GM12873 (cell line): Measurements from ENCODE around the gene MAP1B.
A peak's percentile ranks its signal among the peaks of the same experiment; 100 is the strongest.

ENCODE experiments used
- TF ChIP-seq, protein P1 (sequence below): IDR thresholded peaks from 2 replicates; pipeline ENCODE4 v1.5.1; 2012; ENCODE audit warnings: low read depth, mild to moderate bottlenecking, moderate library complexity, low read length, control low read depth; ENCODE audit not compliant: insufficient read depth; ENCODE audit errors: missing control alignments

The MAP1B gene

DNA sequence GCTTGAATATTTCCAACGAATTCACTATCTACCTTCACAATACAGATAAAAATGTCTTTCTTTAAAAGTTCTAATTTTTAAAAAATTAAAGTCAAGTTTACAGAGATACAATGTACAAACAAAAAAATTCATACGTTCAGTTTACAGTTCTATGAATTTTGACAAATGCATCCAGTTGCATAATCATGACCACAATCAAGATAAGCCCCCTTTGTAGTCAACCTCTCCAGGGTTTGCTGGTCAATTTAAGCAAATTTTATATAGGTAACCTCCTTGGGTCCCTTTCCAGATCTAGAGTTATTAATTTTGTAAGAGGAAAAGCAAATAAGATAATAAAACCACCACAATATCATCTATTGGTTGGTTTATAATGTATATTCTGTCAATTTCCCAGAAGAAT lies 136.4 kb downstream of the MAP1B start:
- TF ChIP-seq, protein P1, sequence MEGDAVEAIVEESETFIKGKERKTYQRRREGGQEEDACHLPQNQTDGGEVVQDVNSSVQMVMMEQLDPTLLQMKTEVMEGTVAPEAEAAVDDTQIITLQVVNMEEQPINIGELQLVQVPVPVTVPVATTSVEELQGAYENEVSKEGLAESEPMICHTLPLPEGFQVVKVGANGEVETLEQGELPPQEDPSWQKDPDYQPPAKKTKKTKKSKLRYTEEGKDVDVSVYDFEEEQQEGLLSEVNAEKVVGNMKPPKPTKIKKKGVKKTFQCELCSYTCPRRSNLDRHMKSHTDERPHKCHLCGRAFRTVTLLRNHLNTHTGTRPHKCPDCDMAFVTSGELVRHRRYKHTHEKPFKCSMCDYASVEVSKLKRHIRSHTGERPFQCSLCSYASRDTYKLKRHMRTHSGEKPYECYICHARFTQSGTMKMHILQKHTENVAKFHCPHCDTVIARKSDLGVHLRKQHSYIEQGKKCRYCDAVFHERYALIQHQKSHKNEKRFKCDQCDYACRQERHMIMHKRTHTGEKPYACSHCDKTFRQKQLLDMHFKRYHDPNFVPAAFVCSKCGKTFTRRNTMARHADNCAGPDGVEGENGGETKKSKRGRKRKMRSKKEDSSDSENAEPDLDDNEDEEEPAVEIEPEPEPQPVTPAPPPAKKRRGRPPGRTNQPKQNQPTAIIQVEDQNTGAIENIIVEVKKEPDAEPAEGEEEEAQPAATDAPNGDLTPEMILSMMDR, result no peak

DNA sequence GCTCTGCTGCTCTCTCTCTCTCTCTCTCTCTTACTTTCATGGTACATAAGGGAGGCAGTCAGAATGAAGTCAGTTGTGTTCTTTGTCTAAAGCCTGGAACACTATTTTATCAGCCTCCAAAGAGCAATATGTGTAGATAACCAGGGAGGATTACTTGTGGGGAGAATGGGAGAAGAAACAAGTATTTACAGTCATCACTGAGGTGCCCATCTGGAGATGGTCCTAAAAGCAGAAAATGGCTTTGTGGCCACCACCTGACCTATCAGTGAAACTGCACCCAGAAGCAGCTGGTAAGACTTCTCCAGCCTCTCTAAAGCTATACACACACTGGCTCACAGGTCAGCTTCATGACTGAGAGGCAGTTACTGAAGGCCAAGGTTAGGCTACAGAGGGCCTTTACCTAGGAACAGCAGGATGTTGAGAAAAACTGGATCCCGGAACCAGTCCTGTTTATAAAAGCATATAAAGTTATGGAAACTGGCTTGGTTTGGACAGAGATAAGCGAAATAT lies 137.6 kb downstream of the MAP1B start:
- TF ChIP-seq, protein P1, result peak; percentile 68

DNA sequence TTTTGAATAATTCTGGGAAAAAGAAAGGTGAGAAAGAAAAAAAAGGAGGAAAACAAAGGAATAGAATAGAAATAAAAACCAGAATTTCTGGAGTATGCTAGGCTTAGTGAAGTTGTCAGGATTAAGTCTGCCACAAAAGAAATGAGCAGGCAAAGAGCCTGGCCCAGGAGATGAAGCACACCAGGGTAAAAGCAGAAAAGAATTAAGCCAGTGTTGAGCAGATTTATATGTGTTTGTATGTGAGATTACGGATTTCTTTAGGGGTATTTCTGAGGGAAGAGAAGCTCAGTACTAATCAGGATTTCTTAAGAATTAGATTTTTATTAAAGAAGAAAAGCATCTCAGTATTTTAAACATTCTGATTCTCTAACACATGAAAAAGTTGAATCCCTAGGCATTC lies 138.3 kb downstream of the MAP1B start:
- TF ChIP-seq, protein P1, result no peak

DNA sequence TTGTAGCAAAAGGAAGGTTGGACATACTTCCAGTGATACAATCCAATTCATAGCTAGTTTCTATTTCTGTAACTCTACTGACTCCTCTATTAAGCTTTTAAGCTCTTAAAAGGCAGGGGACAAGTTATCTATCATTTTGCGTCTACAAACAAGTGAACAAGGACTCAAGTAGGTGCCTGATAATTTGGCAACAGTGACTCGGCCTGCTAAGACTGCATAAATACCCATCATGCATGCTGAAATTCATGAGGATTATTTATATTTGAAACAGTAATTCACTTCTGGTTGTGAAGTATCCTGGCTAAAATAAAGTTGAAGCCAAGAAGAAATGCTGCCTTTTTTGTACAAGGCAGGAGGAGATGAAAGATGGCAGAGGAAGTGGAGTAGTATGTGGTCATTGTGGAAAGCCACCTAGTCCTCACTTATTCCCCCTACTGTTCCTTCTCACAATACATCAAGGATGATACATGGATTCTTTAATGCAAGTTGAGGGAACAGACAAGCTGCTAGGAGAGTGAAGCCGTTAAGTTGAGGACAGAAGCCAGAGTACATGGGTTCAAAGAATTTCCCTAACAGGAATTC lies 138.8 kb downstream of the MAP1B start:
- TF ChIP-seq, protein P1, result no peak

DNA sequence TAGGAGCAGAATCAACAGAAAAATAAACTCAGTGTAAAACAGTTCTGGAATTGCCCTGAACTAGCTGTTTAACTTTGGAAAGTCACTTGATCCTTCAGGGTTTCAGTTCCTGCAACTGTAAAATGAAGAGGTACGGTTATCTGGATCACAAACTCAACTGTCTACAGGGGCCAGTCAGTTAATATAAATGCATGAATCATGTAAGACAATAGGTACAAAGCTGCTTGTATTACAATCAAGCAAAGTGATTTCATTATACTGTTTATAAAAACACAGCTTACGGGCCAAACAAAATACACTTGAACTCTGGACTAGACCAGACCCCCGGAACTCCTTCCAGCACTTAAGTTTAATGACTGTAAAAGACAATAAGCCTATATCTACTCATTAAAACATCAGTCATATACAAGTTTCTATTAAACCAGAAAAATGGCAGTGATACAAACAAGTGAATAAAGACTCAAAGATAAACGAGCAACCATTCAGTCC lies 139.7 kb downstream of the MAP1B start:
- TF ChIP-seq, protein P1, result no peak

DNA sequence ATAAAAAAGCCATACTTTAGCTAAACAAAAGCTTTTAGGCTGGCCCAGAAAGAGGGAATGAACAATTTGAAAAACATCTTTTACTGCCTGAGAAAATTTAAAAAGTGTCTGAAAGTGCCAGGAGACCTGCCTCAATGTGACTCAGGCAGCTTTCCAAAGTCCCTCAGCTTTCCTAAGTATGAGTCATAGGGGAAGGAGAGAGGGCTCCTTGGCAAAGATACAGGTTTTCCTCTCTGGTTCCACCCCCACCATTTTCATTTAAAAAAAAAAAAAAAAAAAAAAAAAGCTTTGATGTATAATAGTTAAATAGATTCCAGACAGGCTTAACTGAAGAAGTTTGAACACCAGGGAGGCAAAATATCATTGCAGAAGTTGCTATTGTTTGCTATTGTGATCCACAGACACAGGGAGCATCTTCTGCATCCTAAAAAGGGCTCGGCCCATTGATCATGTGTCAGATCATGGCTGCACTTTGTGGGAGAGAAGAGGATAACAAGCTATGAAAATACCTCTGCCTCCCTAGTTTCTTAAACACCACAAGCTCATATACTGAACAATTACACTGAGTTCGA lies 141.2 kb downstream of the MAP1B start:
- TF ChIP-seq, protein P1, result no peak

DNA sequence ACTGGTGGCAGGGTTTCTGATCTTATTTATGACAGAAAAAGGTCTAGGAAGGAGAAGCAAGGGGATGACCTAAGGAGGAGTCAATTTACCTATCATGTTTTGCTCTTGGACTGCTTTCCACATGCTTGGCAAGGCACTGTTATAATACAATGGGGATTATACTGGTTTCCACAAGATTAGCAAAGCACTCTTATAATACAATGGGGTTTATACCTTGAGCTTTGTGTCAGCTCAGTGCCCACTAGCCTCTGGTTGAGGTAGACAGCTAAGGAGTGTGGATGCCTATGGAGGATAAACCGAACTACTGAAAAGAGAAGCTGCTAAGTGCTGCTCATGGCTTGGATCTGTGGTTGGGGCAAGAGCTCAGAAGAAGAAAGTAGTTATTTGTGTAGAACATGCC lies 144.1 kb downstream of the MAP1B start:
- TF ChIP-seq, protein P1, result no peak
